Measurements from ENCODE around the gene PANK4.

- TF ChIP-seq CTCF (IDR thresholded peaks at IDR 0.05; ENCODE audit: low read depth, low read length, poor library complexity, severe bottlenecking), result no peak
- no peak for TF ChIP-seq EZH2phosphoT487 (IDR thresholded peaks at IDR 0.05; ENCODE audit: borderline replicate concordance, low read length)
Observed at GRCh38 chr1:2570332-2570731, 43.9 kb upstream of the PANK4 start.

All from DOHH2 (cell line).